ENCODE data around the gene ZDHHC14.

ZDHHC14 gene

GRCh38 chr6:157655139-157655538 lies 274.1 kb downstream of the ZDHHC14 start:
- H3K36me3 Mint-ChIP-seq (ENCODE audit: low read depth) = no peaks in the 10 kb centered on the region
- H3K27ac Mint-ChIP-seq = no peak overlapping the region
- no peak for DNase-seq (ENCODE audit: low spot score)
- H3K9me3 Mint-ChIP-seq = no peaks in the 10 kb centered on the region
- H3K4me1 Mint-ChIP-seq (ENCODE audit: low read depth) = peaks cover 3% of the 10 kb centered on the region
- H3K27me3 Mint-ChIP-seq (ENCODE audit: low read depth) = peaks cover 4% of the 10 kb centered on the region
- no peak overlapping the region for H3K4me3 Mint-ChIP-seq

GRCh38 chr6:157656437-157656997 lies 275.5 kb downstream of the ZDHHC14 start:
- Mint-ChIP-seq H3K36me3 (ENCODE audit: low read depth) (no peaks in the 10 kb centered on the region), H3K27ac (no peak overlapping the region)

GRCh38 chr6:157657754-157658153 lies 276.8 kb downstream of the ZDHHC14 start:
- DNase-seq (ENCODE audit: low spot score) = no peak
- peaks cover 9% of the 10 kb centered on the region for H3K27me3 Mint-ChIP-seq (ENCODE audit: low read depth)
- H3K36me3 Mint-ChIP-seq (ENCODE audit: low read depth) = no peaks in the 10 kb centered on the region
- H3K4me3 Mint-ChIP-seq = no peak overlapping the region
- peaks cover 3% of the 10 kb centered on the region for H3K4me1 Mint-ChIP-seq (ENCODE audit: low read depth)
- no peak overlapping the region for H3K27ac Mint-ChIP-seq
- no peaks in the 10 kb centered on the region for H3K9me3 Mint-ChIP-seq

More at GRCh38 chr6:157656437-157656997, 275.5 kb downstream of the ZDHHC14 start:
- Mint-ChIP-seq H3K4me1 (ENCODE audit: low read depth) (peaks cover 3% of the 10 kb centered on the region), H3K9me3 (no peaks in the 10 kb centered on the region), H3K27me3 (ENCODE audit: low read depth) (peaks cover 9% of the 10 kb centered on the region), H3K4me3 (no peak overlapping the region)
- DNase-seq (ENCODE audit: low spot score) = no peak

- no peaks in the 10 kb centered on the region for H3K36me3 Mint-ChIP-seq (ENCODE audit: low read depth)
- H3K4me3 Mint-ChIP-seq = no peak overlapping the region
- no peak for DNase-seq (ENCODE audit: low spot score)
- no peaks in the 10 kb centered on the region for H3K9me3 Mint-ChIP-seq
- peaks cover 3% of the 10 kb centered on the region for H3K4me1 Mint-ChIP-seq (ENCODE audit: low read depth)
- H3K27me3 Mint-ChIP-seq (ENCODE audit: low read depth) = peaks cover 9% of the 10 kb centered on the region
- H3K27ac Mint-ChIP-seq = no peak overlapping the region
Observed at GRCh38 chr6:157658301-157658700, 277.3 kb downstream of the ZDHHC14 start.

- peaks cover 9% of the 10 kb centered on the region for H3K27me3 Mint-ChIP-seq (ENCODE audit: low read depth)
- H3K27ac Mint-ChIP-seq = no peak overlapping the region
- no peak for DNase-seq (ENCODE audit: low spot score)
- H3K9me3 Mint-ChIP-seq = no peaks in the 10 kb centered on the region
- peaks cover 3% of the 10 kb centered on the region for H3K4me1 Mint-ChIP-seq (ENCODE audit: low read depth)
- H3K36me3 Mint-ChIP-seq (ENCODE audit: low read depth) = no peaks in the 10 kb centered on the region
- no peak overlapping the region for H3K4me3 Mint-ChIP-seq
Observed at GRCh38 chr6:157659536-157660271, 278.7 kb downstream of the ZDHHC14 start.

- no peak for DNase-seq (ENCODE audit: low spot score)
- H3K9me3 Mint-ChIP-seq = no peaks in the 10 kb centered on the region
- H3K4me3 Mint-ChIP-seq = no peak overlapping the region
- H3K4me1 Mint-ChIP-seq (ENCODE audit: low read depth) = peaks cover 3% of the 10 kb centered on the region
- H3K36me3 Mint-ChIP-seq (ENCODE audit: low read depth) = no peaks in the 10 kb centered on the region
- peaks cover 9% of the 10 kb centered on the region for H3K27me3 Mint-ChIP-seq (ENCODE audit: low read depth)
- H3K27ac Mint-ChIP-seq = no peak overlapping the region
Observed at GRCh38 chr6:157660414-157660813, 279.4 kb downstream of the ZDHHC14 start.

- H3K4me1 Mint-ChIP-seq (ENCODE audit: low read depth) = peaks cover 3% of the 10 kb centered on the region
- DNase-seq (ENCODE audit: low spot score) = no peak
- H3K27me3 Mint-ChIP-seq (ENCODE audit: low read depth) = peaks cover 9% of the 10 kb centered on the region
- no peaks in the 10 kb centered on the region for H3K9me3 Mint-ChIP-seq
- H3K36me3 Mint-ChIP-seq (ENCODE audit: low read depth) = no peaks in the 10 kb centered on the region
- no peak overlapping the region for H3K4me3 Mint-ChIP-seq
- H3K27ac Mint-ChIP-seq = no peak overlapping the region
Observed at GRCh38 chr6:157661652-157662051, 280.7 kb downstream of the ZDHHC14 start.

- no peak for DNase-seq (ENCODE audit: low spot score)
- Mint-ChIP-seq H3K27me3 (ENCODE audit: low read depth) (peaks cover 15% of the 10 kb centered on the region), H3K36me3 (ENCODE audit: low read depth) (no peaks in the 10 kb centered on the region), H3K9me3 (no peaks in the 10 kb centered on the region), H3K4me3 (no peak overlapping the region), H3K27ac (no peak overlapping the region), H3K4me1 (ENCODE audit: low read depth) (peaks cover 6% of the 10 kb centered on the region)
Observed at GRCh38 chr6:157663261-157663660, 282.3 kb downstream of the ZDHHC14 start.

- no peak overlapping the region for H3K4me3 Mint-ChIP-seq
- H3K9me3 Mint-ChIP-seq = no peaks in the 10 kb centered on the region
- H3K36me3 Mint-ChIP-seq (ENCODE audit: low read depth) = no peaks in the 10 kb centered on the region
- no peak overlapping the region for H3K27ac Mint-ChIP-seq
- H3K4me1 Mint-ChIP-seq (ENCODE audit: low read depth) = peaks cover 2% of the 10 kb centered on the region
- peaks cover 17% of the 10 kb centered on the region for H3K27me3 Mint-ChIP-seq (ENCODE audit: low read depth)
- DNase-seq (ENCODE audit: low spot score) = no peak
Observed at GRCh38 chr6:157665180-157665579, 284.2 kb downstream of the ZDHHC14 start.

GRCh38 chr6:157666729-157667128 lies 285.7 kb downstream of the ZDHHC14 start:
- no peak overlapping the region for H3K27ac Mint-ChIP-seq
- no peak for DNase-seq (ENCODE audit: low spot score)
- H3K36me3 Mint-ChIP-seq (ENCODE audit: low read depth) = no peaks in the 10 kb centered on the region
- peaks cover 14% of the 10 kb centered on the region for H3K27me3 Mint-ChIP-seq (ENCODE audit: low read depth)
- H3K4me3 Mint-ChIP-seq = no peak overlapping the region
- peaks cover 7% of the 10 kb centered on the region for H3K4me1 Mint-ChIP-seq (ENCODE audit: low read depth)
- H3K9me3 Mint-ChIP-seq = no peaks in the 10 kb centered on the region

- no peak overlapping the region for H3K4me3 Mint-ChIP-seq
- H3K27me3 Mint-ChIP-seq (ENCODE audit: low read depth) = peaks cover 14% of the 10 kb centered on the region
- H3K36me3 Mint-ChIP-seq (ENCODE audit: low read depth) = no peaks in the 10 kb centered on the region
- H3K27ac Mint-ChIP-seq = peak overlapping the region; percentile 38
- no peaks in the 10 kb centered on the region for H3K9me3 Mint-ChIP-seq
- peak; percentile 40 for DNase-seq (ENCODE audit: low spot score)
- peaks cover 7% of the 10 kb centered on the region for H3K4me1 Mint-ChIP-seq (ENCODE audit: low read depth)
Observed at GRCh38 chr6:157667211-157668008, 286.4 kb downstream of the ZDHHC14 start.

- Mint-ChIP-seq H3K9me3 (no peaks in the 10 kb centered on the region), H3K27ac (no peak overlapping the region), H3K27me3 (ENCODE audit: low read depth) (peaks cover 14% of the 10 kb centered on the region), H3K4me1 (ENCODE audit: low read depth) (peaks cover 7% of the 10 kb centered on the region), H3K4me3 (no peak overlapping the region), H3K36me3 (ENCODE audit: low read depth) (no peaks in the 10 kb centered on the region)
- DNase-seq (ENCODE audit: low spot score) = no peak
Observed at GRCh38 chr6:157668009-157668401, 287.0 kb downstream of the ZDHHC14 start.

- no peak overlapping the region for H3K4me3 Mint-ChIP-seq
- no peak overlapping the region for H3K27ac Mint-ChIP-seq
- H3K9me3 Mint-ChIP-seq = no peaks in the 10 kb centered on the region
- peaks cover 7% of the 10 kb centered on the region for H3K4me1 Mint-ChIP-seq (ENCODE audit: low read depth)
- H3K27me3 Mint-ChIP-seq (ENCODE audit: low read depth) = peaks cover 14% of the 10 kb centered on the region
- H3K36me3 Mint-ChIP-seq (ENCODE audit: low read depth) = no peaks in the 10 kb centered on the region
- DNase-seq (ENCODE audit: low spot score) = no peak
Observed at GRCh38 chr6:157668713-157669112, 287.7 kb downstream of the ZDHHC14 start.

- peaks cover 14% of the 10 kb centered on the region for H3K27me3 Mint-ChIP-seq (ENCODE audit: low read depth)
- H3K4me3 Mint-ChIP-seq = no peak overlapping the region
- H3K4me1 Mint-ChIP-seq (ENCODE audit: low read depth) = peaks cover 7% of the 10 kb centered on the region
- no peaks in the 10 kb centered on the region for H3K36me3 Mint-ChIP-seq (ENCODE audit: low read depth)
- H3K27ac Mint-ChIP-seq = no peak overlapping the region
- H3K9me3 Mint-ChIP-seq = no peaks in the 10 kb centered on the region
- DNase-seq (ENCODE audit: low spot score) = no peak
Observed at GRCh38 chr6:157669323-157669722, 288.3 kb downstream of the ZDHHC14 start.
